ENCODE results near the gene RPUSD3.
"Not testable (repeated sequence)": the region's sequence is repeated elsewhere in the genome, so short reads cannot be mapped to it uniquely, and the experiment has no call there.

The RPUSD3 gene

GRCh38 chr3:9864200-9864927 lies 20.6 kb upstream of the RPUSD3 start:
- no peak for DNase-seq

GRCh38 chr3:9863058-9863772 lies 19.4 kb upstream of the RPUSD3 start:
- DNase-seq, result no peak

GRCh38 chr3:9862391-9863057 lies 18.7 kb upstream of the RPUSD3 start:
- DNase-seq, result no peak

GRCh38 chr3:9861626-9862130 lies 17.9 kb upstream of the RPUSD3 start:
- DNase-seq, result no peak

- no peak for DNase-seq
Measured at GRCh38 chr3:9861201-9861600, 17.4 kb upstream of the RPUSD3 start.

- no peak for DNase-seq
Measured at GRCh38 chr3:9859530-9860025, 15.8 kb upstream of the RPUSD3 start.

DNA sequence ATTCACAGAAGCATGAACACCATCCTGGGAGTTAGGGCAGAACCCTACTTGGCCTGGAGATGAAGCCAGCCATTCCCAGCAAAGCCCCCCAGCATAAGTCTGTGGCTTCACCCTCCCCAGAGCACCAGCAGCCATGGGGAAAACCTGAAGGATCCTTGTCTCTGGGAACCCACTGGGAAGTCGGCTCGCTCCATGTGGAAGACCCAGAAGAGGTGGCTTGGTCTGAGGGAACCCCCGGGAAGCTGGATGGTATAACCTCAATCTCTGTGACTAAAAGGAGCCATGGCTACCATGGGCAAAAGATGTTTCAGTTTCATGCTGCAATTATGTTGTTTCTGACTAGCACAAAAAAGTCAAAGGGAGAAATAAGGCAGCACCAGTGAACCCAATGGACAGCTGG lies 11.8 kb upstream of the RPUSD3 start:
- DNase-seq, result no peak

- DNase-seq, result not testable (repeated sequence)
Measured at GRCh38 chr3:9854291-9854940, 10.6 kb upstream of the RPUSD3 start.

DNA sequence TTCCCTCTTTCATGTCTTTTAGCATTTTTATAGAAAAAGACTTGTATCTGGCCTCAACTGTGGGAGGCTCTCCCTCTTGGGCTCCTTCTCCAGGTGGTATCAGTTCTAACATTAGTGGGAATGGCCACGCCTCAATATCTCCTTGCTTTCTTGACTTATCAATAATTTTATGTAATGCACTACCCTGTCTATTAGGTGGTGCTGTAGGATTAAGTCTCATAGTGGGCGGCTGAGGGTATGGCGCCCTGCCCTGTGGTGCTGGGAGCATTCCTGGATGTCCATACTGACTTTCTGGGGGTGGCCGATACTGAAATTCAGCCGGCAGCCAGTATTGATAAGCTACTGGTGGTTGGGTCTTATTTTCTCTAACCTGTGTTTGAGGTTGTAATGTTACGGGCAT lies 8.7 kb upstream of the RPUSD3 start:
- DNase-seq, result no peak

- not testable (repeated sequence) for DNase-seq
Measured at GRCh38 chr3:9851926-9852325, 8.1 kb upstream of the RPUSD3 start.

- not testable (repeated sequence) for DNase-seq
Measured at GRCh38 chr3:9851383-9851782, 7.6 kb upstream of the RPUSD3 start.

GRCh38 chr3:9848860-9849259 lies 5.1 kb upstream of the RPUSD3 start:
- DNase-seq, result not testable (repeated sequence)

DNA sequence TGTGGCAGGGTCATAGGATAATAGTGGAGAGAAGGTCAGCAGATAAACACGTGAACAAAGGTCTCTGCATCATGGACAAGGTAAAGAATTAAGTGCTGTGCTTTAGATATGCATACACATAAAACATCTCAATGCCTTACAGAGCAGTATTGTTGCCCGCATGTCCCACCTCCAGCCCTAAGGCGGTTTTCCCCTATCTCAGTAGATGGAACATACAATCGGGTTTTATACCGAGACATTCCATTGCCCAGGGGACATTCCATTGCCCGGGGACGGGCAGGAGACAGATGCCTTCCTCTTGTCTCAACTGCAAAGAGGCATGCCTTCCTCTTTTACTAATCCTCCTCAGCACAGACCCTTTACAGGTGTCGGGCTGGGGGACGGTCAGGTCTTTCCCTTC lies 4.1 kb upstream of the RPUSD3 start:
- not testable (repeated sequence) for DNase-seq

DNA sequence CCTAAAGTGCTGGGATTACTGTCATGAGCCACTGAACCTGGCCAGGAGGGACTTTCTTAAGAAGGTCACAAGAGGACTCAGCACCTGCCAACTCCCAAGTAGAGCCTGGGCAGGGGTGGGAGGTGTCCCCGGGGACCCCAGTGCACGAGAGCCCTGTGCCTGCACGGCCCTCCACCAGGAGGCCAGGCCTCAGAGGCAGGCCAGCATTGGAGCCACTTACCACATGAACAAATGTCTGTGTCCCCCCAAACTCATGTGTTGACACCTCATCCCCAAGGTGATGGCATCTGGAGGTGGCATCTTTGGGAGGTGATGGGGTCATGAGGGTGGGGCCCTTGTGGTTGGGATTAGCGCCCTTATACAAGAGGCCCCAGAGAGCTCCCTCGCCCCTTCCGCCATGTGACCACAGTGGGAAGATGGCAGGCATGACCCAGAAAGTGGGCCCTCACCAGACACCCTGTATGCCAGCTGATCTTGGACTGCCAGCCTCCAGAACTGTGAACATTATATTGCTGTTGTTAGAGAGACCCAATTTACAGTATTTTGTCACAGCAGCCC lies 3.2 kb upstream of the RPUSD3 start:
- DNase-seq, result no peak

GRCh38 chr3:9846231-9846630 lies 2.4 kb upstream of the RPUSD3 start:
- no peak for DNase-seq

DNA sequence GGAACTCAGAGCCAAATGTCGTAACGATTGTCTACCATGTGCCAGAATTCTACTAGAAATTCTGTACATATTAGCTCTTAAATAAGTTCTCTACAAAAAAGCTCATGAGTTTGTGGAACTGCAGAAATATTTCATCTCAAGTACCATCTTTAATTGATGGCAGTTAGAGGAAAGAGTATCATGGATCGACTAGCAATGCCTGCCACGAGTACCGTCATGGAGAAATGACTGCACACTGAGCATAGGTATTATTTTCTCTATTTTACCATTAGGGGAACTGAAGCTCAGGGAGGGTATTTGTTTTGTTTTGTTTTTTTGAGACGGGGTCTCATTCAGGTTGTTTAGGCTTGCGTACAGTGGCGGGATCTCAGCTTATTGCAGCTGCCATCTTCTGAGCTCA lies 2.8 kb downstream of the RPUSD3 start:
- DNase-seq, result no peak

GRCh38 chr3:9838856-9839255 lies 5.0 kb downstream of the RPUSD3 start:
- DNase-seq, result no peak

DNA sequence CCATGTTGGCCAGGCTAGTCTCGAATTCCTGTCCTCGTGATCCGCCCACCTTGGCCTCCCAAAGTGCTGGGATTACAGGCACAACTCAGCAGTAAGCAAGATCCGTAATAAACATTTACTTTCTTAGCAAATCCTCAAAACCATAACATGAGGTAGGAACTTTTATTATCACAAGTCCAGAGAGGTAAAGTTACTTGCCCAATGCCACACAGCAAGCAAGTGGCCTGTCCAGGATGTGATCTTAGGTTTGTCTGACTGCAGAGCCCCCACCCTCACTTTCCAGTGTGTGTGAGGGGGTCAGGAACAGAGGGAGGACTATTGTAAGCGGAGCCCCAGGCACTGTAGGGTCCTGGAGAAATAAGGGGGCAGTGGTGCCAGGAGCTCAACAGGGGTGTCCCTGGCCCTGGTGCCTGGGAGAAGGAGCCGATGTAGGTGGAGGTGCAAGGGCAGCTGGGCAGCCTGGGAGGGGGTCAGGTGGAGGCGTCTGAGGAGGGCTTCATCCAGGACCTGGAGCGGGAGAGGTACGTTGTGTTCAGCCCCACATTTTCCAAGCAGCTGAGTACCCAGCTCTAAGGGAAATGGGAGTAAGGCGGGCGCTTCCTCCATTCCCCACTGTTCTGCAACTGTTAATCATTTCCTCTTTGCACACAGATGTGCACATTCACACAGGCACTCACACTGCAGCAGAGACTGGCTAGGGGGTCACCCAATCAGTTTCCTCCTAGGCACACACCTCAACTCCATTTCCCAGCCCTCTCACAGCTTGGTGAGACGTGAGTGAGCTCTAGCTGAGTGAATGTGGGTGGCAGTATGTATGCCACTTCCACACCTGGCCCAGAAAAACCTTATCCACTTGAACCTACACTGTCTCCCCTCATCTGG lies 5.9 kb downstream of the RPUSD3 start:
- no peak for DNase-seq

DNA sequence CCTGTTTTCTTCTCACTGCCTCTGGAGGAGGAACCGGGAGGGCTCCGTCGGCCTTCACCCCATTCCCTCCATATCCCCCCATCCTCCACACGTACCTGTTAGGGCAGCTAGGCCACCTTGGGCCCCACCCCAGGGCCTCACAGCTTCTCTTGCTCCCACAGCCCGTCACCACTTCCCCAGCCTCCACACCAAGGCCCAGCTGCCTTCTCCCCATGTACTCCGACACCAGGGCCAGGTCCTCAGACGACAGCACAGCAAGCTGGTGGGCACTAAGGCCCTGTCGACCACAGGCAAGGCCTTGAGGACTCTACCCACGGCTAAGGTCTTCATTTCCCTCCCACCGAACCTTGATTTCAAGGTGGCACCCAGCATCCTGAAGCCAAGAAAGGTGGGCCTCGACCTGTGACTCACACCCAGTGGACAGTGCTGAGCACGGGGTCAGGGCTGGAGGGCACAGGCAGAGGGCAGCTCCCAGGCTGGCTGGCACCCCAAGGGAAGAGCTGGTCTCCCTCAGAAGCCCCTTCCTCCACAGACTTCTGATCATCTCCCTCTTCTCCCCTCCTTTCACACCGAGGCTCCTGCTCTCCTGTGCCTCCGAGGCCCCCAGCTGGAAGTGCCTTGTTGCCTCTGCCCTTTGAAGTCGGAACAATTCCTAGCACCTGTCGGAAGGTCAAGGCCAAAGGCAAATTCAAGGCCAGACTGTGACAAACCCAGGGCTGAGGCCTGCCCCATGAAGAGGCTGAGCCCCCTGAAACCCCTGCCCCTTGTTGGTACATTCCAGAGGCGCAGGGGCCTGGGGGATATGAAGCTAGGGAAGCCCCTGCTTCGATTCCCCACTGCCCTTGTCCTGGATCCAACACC lies 9.1 kb downstream of the RPUSD3 start:
- no peak for DNase-seq

DNA sequence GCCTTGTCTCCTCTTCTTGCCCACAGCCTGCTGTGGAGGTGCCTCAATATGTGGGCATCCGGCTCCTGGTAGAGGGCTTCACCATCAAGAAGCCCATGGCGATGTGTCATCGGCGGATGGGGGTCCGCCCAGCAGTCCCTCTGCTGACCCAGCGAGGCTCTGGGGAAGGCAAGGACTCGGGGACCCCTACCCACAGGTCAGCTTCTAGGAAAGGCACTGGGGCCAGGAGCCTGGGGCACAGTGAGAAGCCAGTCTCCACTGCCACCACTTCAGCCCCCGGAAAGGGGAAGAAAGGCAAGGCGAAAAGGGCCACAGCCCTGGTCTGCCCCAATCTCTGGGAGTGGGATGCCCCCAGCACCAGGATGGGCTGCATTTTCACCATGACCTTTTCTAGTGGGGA lies 10.7 kb downstream of the RPUSD3 start:
- no peak for DNase-seq

DNA sequence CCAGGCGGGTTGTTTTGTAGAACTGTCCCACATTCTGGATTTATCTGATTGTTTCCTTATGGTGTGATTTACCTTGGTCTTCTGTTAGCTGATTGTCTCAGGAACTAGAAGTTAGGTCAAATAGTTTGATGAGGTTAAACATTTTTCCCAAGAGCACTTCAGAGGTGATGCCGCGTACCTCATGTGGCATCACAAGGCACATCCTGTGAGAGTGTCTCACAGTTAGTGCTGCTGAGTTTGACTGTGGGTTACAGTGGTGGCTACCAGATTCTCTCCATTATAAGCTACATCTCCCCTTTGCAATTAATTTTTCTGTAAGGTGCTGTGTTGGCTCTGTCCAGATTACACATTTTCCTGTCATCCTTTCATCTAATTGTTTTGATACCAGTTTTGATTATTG lies 12.6 kb downstream of the RPUSD3 start:
- DNase-seq, result no peak

All from NCI-H446 treated with DMSO at 0.1 percent for 48 hours (cell line).